ENCODE measurements around the gene CHAT. TPM values are rescaled to one million over a fixed set of nuclear protein-coding genes. Genes with fewer than 3 reads are reported as not detected.
"Not testable (repeated sequence)": the region's sequence is repeated elsewhere in the genome, so short reads cannot be mapped to it uniquely, and the experiment has no call there.

Gene CHAT
- total RNA-seq, 4 donors from 2014 or later, result not detected

- Histone ChIP-seq H3K4me3 (no peak overlapping the region), H3K36me3 (no peaks in the 10 kb centered on the region), H3K9me3 (no peaks in the 10 kb centered on the region), H3K27me3 (peaks cover 0 to 17% (median 0%) of the 10 kb centered on the region in 4 donors), H3K4me1 (no peaks in the 10 kb centered on the region), H3K27ac (no peak overlapping the region)
- no peak for DNase-seq
- WGBS, 2 donors, result 53 to 64% methylated on average over 6 of the region's 6 CpGs
- TF ChIP-seq CTCF (IDR thresholded peaks at IDR 0.05), result no peak
- TF ChIP-seq POLR2A (IDR thresholded peaks at IDR 0.05), result no peak
- intact Hi-C loops (cut with DNase I), result no loop called here
Observed at GRCh38 chr10:49668684-49669083, 54.8 kb downstream of the CHAT start.

GRCh38 chr10:49678827-49679479, 65.1 kb downstream of the CHAT start:
- Histone ChIP-seq H3K36me3 (no peaks in the 10 kb centered on the region), H3K4me1 (peaks cover 0 to 4% (median 0%) of the 10 kb centered on the region in 3 donors), H3K4me3 (no peak overlapping the region), H3K27ac (no peak overlapping the region), H3K27me3 (peaks cover 0 to 36% (median 0%) of the 10 kb centered on the region in 4 donors), H3K9me3 (peaks cover 0 to 10% (median 0%) of the 10 kb centered on the region in 3 donors)
- 28 to 40% methylated on average over 18 to 19 of the region's 19 CpGs for WGBS, 2 donors
- no peak for TF ChIP-seq CTCF (IDR thresholded peaks at IDR 0.05)
- TF ChIP-seq POLR2A (IDR thresholded peaks at IDR 0.05), result no peak
- intact Hi-C loops (cut with DNase I), result no loop called here
- no peak for DNase-seq

- WGBS, 2 donors, result 12 to 17% methylated on average over 13 to 14 of the region's 36 CpGs
- Histone ChIP-seq H3K36me3 (no peaks in the 10 kb centered on the region), H3K27ac (no peak within 1 kb of the TSS), H3K27me3 (peaks cover 0 to 36% (median 0%) of the 10 kb centered on the region in 4 donors), H3K4me3 (no peak within 1 kb of the TSS), H3K9me3 (peaks cover 0 to 10% (median 0%) of the 10 kb centered on the region in 3 donors), H3K4me1 (peaks cover 0 to 4% (median 0%) of the 10 kb centered on the region in 3 donors)
- no peak for DNase-seq
- intact Hi-C loops (cut with DNase I), result no loop called here
- TF ChIP-seq POLR2A (IDR thresholded peaks at IDR 0.05), result no peak
- no peak for TF ChIP-seq CTCF (IDR thresholded peaks at IDR 0.05)
Observed at GRCh38 chr10:49679480-49679893, 65.7 kb downstream of the CHAT start, which contains the start of gene C10orf53. Gene C10orf53 (plus strand): TSS chr10:49679651. CDS start chr10:49679698, 47 bp downstream.

- WGBS, 2 donors, result 29 to 56% methylated on average over 1 of the region's 5 CpGs
- DNase-seq; H3K27ac ChIP-seq; H3K4me3 ChIP-seq; H3K4me1 ChIP-seq; intact Hi-C loops (cut with DNase I); H3K36me3 ChIP-seq: not testable (repeated sequence)
- peaks cover 0 to 10% (median 0%) of the 10 kb centered on the region in 3 donors for H3K9me3 ChIP-seq
- peaks cover 0 to 33% (median 0%) of the 10 kb centered on the region in 4 donors for H3K27me3 ChIP-seq
Observed at GRCh38 chr10:49682449-49682848, 68.6 kb downstream of the CHAT start.

- Histone ChIP-seq H3K9me3 (peaks cover 0 to 10% (median 0%) of the 10 kb centered on the region in 3 donors), H3K27me3 (peaks cover 0 to 33% (median 0%) of the 10 kb centered on the region in 4 donors), H3K36me3 (no peaks in the 10 kb centered on the region), H3K27ac (no peak overlapping the region), H3K4me3 (no peak overlapping the region), H3K4me1 (peaks cover 0 to 4% (median 0%) of the 10 kb centered on the region in 3 donors)
- no peak for DNase-seq
- 94% methylated on average over 2 of the region's 2 CpGs for WGBS, 2 donors
- intact Hi-C loops (cut with DNase I), result no loop called here
- TF ChIP-seq CTCF (IDR thresholded peaks at IDR 0.05) (no peak), POLR2A (IDR thresholded peaks at IDR 0.05) (no peak)
Observed at GRCh38 chr10:49682879-49683278, 69.0 kb downstream of the CHAT start.

All from esophagus squamous epithelium (tissue), 5 donors.